Astrocyte (in vitro differentiated cells and primary cell): ENCODE data around the gene ZBTB2.

Source experiments
- CTCF ChIP-seq: IDR thresholded peaks from 2 replicates; pipeline ENCODE4 v1.5.1; 2011; ENCODE audit warnings: low read depth, mild to moderate bottlenecking, inconsistent platforms, low read length, moderate library complexity; ENCODE audit not compliant: insufficient read depth
- EZH2 ChIP-seq: IDR thresholded peaks from 2 replicates; pipeline ENCODE4 v1.6.1; 2012; ENCODE audit warnings: mild to moderate bottlenecking, low read length, inconsistent platforms; ENCODE audit not compliant: insufficient read depth

DNA sequence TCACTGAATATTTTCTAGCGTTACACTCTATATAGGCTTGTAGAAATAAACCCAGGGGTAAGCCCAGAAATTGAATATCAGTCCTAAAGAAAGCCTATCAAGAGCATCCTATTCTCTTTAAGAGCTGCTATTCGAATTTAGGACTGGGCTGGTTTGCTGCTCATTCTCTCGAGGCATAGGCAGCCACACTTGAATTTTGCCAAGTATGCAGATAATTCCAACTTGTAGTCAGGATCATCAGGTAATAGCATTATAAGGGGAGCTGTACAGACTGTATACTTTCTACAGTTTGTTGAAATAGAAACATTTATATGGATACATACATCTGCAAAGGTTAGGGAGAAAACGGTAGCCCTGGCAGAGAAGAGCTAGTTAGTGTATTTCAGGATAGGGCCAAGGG is 2.1 kb upstream of the ZBTB2 start:
- TF ChIP-seq CTCF: no peak
- TF ChIP-seq EZH2: no peak
